GM19452 (cell line): Measurements from ENCODE around the gene FAS.

ENCODE experiments used
- ATAC-seq: cut with Tn5 transposase; IDR thresholded peaks from one replicate; pipeline ENCODE4 v1.9.1; 2021; ENCODE audit not compliant: unreplicated experiment

Gene FAS

DNA sequence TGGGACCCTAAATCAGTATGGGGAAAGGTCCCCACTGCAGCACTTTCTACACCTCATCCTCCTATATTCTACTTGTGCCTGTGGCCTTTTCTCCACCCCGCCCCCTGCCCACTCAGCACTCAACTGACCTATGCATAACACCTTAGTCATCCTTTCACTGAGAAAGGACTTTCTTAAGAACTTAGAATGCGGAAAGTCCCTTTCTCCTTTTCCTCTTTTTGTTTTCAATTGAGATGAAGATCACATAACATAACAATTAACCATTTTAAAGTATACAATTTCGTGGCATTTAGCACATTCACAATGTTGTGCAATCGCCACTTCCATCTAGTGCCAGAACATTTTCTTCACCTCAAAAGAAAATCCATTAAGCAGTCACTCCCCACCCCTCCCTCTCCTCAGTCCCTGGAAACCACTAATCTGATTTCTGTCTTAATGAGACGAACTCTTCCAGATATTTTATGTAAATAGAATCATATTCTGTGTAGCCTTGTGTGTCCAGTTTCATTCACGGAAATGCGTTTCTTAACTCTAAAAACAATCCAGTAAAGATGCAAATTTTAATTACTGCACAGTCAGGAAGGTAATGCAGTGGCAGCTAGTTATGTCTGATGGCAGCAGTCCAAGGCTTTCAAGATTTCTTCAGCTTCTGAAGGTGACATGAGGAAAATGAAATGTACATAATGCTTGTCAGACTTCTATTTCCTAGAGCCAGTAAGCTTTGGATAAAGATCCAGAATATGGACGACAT lies 41.7 kb downstream of the FAS start:
- ATAC-seq: no peak

DNA sequence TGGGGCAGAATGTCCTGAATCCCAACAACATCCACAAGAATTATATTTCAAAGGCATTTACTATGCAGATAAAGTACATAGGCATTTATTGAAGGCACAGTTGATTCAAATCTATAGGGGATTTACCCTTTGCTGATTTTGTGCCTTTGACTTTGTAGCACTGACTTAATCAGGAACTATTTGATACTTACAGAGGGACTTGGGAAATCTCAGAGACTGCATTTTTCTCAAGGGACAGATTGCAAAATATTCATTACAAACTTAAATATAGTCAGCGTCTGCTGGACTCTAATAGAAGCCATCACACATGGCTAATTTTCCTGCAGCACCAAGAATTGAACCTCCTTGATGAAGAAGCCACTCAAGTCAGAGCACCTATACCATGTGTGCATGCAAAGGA lies 44.9 kb downstream of the FAS start:
- no peak for ATAC-seq

DNA sequence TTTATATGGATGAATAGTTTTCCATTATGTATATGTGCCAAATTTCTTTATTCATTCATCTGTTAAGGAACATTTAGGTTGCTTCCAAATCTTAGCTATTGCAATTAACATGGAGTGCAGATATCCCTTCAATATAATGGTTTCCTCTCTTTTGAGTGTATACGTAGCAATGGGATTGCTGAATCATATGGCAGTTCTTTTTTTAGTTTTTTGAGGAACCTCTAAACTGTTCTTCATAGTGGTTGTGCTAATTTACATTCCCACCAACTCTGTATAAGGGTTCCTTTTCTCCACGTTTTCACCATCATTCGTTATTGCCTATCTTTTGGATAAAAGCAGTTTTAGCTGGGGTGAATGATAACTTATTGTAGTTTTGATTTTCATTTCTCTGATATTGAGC lies 46.5 kb downstream of the FAS start:
- no peak for ATAC-seq

DNA sequence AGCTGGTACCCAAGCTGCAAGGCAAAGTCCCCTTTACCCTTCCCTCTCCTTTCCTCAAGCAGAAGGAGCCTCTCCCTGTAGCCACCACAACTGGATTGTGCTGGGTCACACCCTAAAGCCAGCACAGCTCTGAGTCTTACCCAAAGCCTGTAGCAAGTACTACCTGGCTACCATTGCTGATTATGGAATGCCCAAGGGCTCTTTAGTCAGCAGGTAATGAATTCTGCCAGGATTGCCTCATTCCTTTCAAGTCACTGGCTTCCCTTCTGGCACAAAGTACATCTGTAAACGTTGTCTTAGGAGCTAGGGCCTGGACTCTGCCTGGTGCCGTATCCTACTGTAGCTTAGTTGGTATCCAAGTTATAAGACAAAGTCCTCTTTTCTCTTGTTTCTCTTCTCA lies 52.0 kb downstream of the FAS start:
- no peak for ATAC-seq

GRCh38 chr10:89043052-89043451 lies 52.5 kb downstream of the FAS start:
- ATAC-seq: no peak

DNA sequence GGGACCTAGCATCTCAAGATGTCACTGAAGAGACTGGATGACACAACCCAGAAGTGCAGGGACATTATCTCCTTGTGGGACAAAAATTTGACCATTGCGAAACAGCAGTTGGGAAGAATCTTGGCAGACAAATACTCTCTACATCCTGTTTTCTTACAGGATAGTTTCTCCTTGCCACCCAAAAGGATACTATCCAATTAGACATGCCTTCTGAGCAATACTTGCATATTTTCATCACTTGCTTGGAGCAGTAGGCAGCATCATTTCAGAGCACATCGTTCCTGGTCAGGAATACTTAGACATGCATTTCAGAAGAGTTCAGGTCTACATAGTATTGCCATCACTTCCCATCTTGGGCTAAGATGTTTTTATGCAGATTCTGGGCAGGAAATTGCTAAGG lies 56.8 kb downstream of the FAS start:
- ATAC-seq: no peak

GRCh38 chr10:89051593-89051992 lies 61.0 kb downstream of the FAS start:
- ATAC-seq: no peak

- ATAC-seq: no peak
These were observed 63.0 kb downstream of the FAS start for GRCh38 chr10:89053555-89053954.

- ATAC-seq: no peak
These were observed 64.6 kb downstream of the FAS start for GRCh38 chr10:89055159-89055558.

DNA sequence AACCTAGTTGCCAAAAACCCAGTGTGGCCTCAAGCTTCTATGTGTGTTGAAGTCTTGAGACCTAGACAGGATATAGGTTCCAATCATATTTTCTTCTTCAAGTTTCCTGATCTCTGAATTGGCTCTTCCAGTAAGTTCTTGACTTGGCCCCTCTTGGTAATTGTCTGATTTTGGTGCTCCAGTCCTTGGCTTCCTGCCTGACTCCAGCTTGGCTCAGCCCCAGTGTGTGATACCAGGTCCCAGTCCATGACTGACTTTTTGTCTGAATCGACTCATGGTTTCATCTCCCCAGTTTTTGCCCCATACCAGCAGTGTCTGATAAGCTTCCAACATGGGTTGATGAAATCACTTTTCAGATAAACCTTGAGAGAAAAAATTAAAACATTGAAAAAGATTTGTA lies 72.3 kb downstream of the FAS start:
- no peak for ATAC-seq

DNA sequence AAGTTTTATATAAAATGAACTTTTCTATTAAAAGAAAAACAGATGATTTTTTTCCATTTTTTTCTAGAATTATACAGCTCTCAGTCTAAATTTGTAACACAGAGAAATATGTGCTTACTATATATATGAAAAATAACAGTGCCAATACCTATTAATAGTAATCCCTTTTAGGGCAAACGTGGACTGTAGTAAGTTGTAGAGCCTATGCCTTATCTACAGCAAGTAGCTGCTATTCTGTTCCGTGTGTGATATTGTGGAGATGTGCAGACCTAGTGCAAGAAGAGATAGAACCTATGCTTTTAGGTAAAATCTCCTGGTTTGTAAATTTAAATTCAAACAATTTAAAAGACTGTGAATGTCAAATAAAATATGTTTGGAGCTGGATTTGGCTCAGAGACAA lies 72.9 kb downstream of the FAS start:
- ATAC-seq: no peak

GRCh38 chr10:89064748-89065147 lies 74.2 kb downstream of the FAS start:
- ATAC-seq: no peak
